ENCODE measurements around the gene B4GALT4. TPM values are rescaled to one million over a fixed set of nuclear protein-coding genes. Genes with fewer than 3 reads are reported as not detected.

B4GALT4 gene
- total RNA-seq, 1 donor = 47.5 TPM

- no peak overlapping the region for H3K4me3 ChIP-seq (ENCODE audit: low read depth, low read length)
- no peak for DNase-seq (ENCODE audit: low read depth)
- no peak for TF ChIP-seq CTCF (IDR thresholded peaks at IDR 0.05; ENCODE audit: insufficient read depth, low read depth, low read length)
Measured at GRCh38 chr3:119205685-119206084, 35.0 kb downstream of the B4GALT4 start.

GRCh38 chr3:119205209-119205608 lies 35.5 kb downstream of the B4GALT4 start:
- no peak for TF ChIP-seq CTCF (IDR thresholded peaks at IDR 0.05; ENCODE audit: insufficient read depth, low read depth, low read length)
- no peak for DNase-seq (ENCODE audit: low read depth)
- H3K4me3 ChIP-seq (ENCODE audit: low read depth, low read length) = no peak overlapping the region

- no peak overlapping the region for H3K4me3 ChIP-seq (ENCODE audit: low read depth, low read length)
- DNase-seq (ENCODE audit: low read depth) = no peak
- no peak for TF ChIP-seq CTCF (IDR thresholded peaks at IDR 0.05; ENCODE audit: insufficient read depth, low read depth, low read length)
Measured at GRCh38 chr3:119195911-119196310, 44.8 kb downstream of the B4GALT4 start.

GRCh38 chr3:119195151-119195476 lies 45.6 kb downstream of the B4GALT4 start:
- no peak for TF ChIP-seq CTCF (IDR thresholded peaks at IDR 0.05; ENCODE audit: insufficient read depth, low read depth, low read length)
- no peak overlapping the region for H3K4me3 ChIP-seq (ENCODE audit: low read depth, low read length)
- no peak for DNase-seq (ENCODE audit: low read depth)

GRCh38 chr3:119194237-119195150 lies 46.2 kb downstream of the B4GALT4 start:
- no peak for TF ChIP-seq CTCF (IDR thresholded peaks at IDR 0.05; ENCODE audit: insufficient read depth, low read depth, low read length)
- H3K4me3 ChIP-seq (ENCODE audit: low read depth, low read length) = no peak overlapping the region
- no peak for DNase-seq (ENCODE audit: low read depth)

- TF ChIP-seq CTCF (IDR thresholded peaks at IDR 0.05; ENCODE audit: insufficient read depth, low read depth, low read length) = no peak
- H3K4me3 ChIP-seq (ENCODE audit: low read depth, low read length) = no peak overlapping the region
- no peak for DNase-seq (ENCODE audit: low read depth)
Measured at GRCh38 chr3:119191800-119192199, 48.9 kb downstream of the B4GALT4 start.

GRCh38 chr3:119187266-119187665 lies 53.4 kb downstream of the B4GALT4 start:
- no peak for DNase-seq (ENCODE audit: low read depth)
- no peak for TF ChIP-seq CTCF (IDR thresholded peaks at IDR 0.05; ENCODE audit: insufficient read depth, low read depth, low read length)
- no peak overlapping the region for H3K4me3 ChIP-seq (ENCODE audit: low read depth, low read length)

Data from fibroblast of villous mesenchyme (primary cell).